ENCODE data around the gene NFIB. TPM values are rescaled to one million over a fixed set of nuclear protein-coding genes. Genes with fewer than 3 reads are reported as not detected.

Gene NFIB
- polyA plus RNA-seq, 4 donors, result 18.6 to 22.1 (median 19.5) TPM

GRCh38 chr9:14218253-14218652 is 95.7 kb downstream of the NFIB start:
- no peak for DNase-seq (ENCODE audit: low read depth in 4 of 4, low spot score in 3 of 4)

- DNase-seq (ENCODE audit: low read depth in 4 of 4, low spot score in 3 of 4), result no peak
Observed at GRCh38 chr9:14216612-14217194, 97.2 kb downstream of the NFIB start.

- DNase-seq (ENCODE audit: low read depth in 4 of 4, low spot score in 3 of 4), result no peak
Observed at GRCh38 chr9:14215614-14216013, 98.3 kb downstream of the NFIB start.

- no peak for DNase-seq (ENCODE audit: low read depth in 4 of 4, low spot score in 3 of 4)
Observed at GRCh38 chr9:14214693-14215092, 99.2 kb downstream of the NFIB start.

GRCh38 chr9:14214065-14214684 is 99.8 kb downstream of the NFIB start:
- DNase-seq (ENCODE audit: low read depth in 4 of 4, low spot score in 3 of 4), result no peak

GRCh38 chr9:14213504-14213903 is 100.4 kb downstream of the NFIB start:
- no peak for DNase-seq (ENCODE audit: low read depth in 4 of 4, low spot score in 3 of 4)

- DNase-seq (ENCODE audit: low read depth in 4 of 4, low spot score in 3 of 4), result no peak
Observed at GRCh38 chr9:14212697-14213420, 101.1 kb downstream of the NFIB start.

- no peak for DNase-seq (ENCODE audit: low read depth in 4 of 4, low spot score in 3 of 4)
Observed at GRCh38 chr9:14212077-14212476, 101.9 kb downstream of the NFIB start.

GRCh38 chr9:14211564-14211963 is 102.4 kb downstream of the NFIB start:
- no peak for DNase-seq (ENCODE audit: low read depth in 4 of 4, low spot score in 3 of 4)

GRCh38 chr9:14210428-14210827 is 103.5 kb downstream of the NFIB start:
- DNase-seq (ENCODE audit: low read depth in 4 of 4, low spot score in 3 of 4), result no peak

GRCh38 chr9:14209399-14210345 is 104.3 kb downstream of the NFIB start:
- DNase-seq (ENCODE audit: low read depth in 4 of 4, low spot score in 3 of 4), result no peak

- DNase-seq (ENCODE audit: low read depth in 4 of 4, low spot score in 3 of 4), result no peak
Observed at GRCh38 chr9:14207352-14207995, 106.5 kb downstream of the NFIB start.

GRCh38 chr9:14205463-14205862 is 108.5 kb downstream of the NFIB start:
- DNase-seq (ENCODE audit: low read depth in 4 of 4, low spot score in 3 of 4), result no peak

GRCh38 chr9:14203356-14204056 is 110.4 kb downstream of the NFIB start:
- no peak for DNase-seq (ENCODE audit: low read depth in 4 of 4, low spot score in 3 of 4)

GRCh38 chr9:14198841-14199455 is 115.0 kb downstream of the NFIB start:
- no peak for DNase-seq (ENCODE audit: low read depth in 4 of 4, low spot score in 3 of 4)

GRCh38 chr9:14198047-14198840 is 115.7 kb downstream of the NFIB start:
- no peak for DNase-seq (ENCODE audit: low read depth in 4 of 4, low spot score in 3 of 4)

GRCh38 chr9:14197325-14197858 is 116.5 kb downstream of the NFIB start:
- no peak for DNase-seq (ENCODE audit: low read depth in 4 of 4, low spot score in 3 of 4)

- no peak for DNase-seq (ENCODE audit: low read depth in 4 of 4, low spot score in 3 of 4)
Observed at GRCh38 chr9:14193328-14193990, 120.5 kb downstream of the NFIB start.

Measured in right renal pelvis (tissue), 4 donors.